DOHH2 (cell line): ENCODE results near the gene PAPSS2.

ENCODE experiments used
- EZH2phosphoT487 ChIP-seq: fragments of 200-600 bp; sonication (generic); IDR thresholded peaks from 2 replicates; pipeline ENCODE4 v1.6.1; 2017; ENCODE audit warnings: borderline replicate concordance, mild to moderate bottlenecking, antibody characterized with exemption, low read length, moderate library complexity, mixed read lengths
- TF ChIP-seq, protein P1 (sequence below): fragments of 200-600 bp; sonication (generic); IDR thresholded peaks from one replicate; pipeline ENCODE4 v1.5.1; 2014; ENCODE audit warnings: antibody characterized with exemption, mild to moderate bottlenecking, low read depth, low read length; ENCODE audit not compliant: poor library complexity, severe bottlenecking

DNA sequence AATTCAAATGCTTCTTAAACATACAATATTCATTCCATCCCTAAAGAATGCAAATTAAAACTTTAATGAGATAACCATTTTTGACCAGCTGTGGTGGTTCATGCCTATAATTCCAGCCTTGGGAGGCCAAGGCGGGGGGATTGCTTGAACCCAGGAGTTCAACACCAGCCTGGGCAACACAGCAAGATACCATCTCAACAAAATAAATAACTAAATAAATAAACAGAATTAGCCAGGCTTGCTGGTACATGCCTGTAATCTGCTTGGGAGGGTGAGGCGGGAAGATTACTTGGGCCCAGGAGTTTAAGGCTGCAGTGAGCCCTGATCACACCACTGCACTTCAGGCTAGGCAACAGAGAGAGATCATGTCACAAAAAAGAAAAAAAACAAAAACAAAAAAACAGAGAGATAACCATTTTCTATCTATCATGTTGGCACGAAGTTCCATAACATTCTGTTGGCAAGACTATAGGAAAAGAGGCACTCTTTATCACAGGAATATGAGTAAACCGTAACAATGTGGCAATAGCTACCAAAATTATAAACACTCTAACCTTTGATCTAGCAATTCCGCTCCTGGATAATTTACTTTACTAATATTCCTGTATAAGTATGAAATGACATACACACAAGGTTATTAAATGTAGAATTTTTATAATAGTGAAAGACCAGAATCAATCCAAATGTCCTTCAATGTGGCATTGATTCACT, 106.1 kb downstream of the PAPSS2 start:
- TF ChIP-seq, protein P1, sequence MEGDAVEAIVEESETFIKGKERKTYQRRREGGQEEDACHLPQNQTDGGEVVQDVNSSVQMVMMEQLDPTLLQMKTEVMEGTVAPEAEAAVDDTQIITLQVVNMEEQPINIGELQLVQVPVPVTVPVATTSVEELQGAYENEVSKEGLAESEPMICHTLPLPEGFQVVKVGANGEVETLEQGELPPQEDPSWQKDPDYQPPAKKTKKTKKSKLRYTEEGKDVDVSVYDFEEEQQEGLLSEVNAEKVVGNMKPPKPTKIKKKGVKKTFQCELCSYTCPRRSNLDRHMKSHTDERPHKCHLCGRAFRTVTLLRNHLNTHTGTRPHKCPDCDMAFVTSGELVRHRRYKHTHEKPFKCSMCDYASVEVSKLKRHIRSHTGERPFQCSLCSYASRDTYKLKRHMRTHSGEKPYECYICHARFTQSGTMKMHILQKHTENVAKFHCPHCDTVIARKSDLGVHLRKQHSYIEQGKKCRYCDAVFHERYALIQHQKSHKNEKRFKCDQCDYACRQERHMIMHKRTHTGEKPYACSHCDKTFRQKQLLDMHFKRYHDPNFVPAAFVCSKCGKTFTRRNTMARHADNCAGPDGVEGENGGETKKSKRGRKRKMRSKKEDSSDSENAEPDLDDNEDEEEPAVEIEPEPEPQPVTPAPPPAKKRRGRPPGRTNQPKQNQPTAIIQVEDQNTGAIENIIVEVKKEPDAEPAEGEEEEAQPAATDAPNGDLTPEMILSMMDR = no peak
- no peak for TF ChIP-seq EZH2phosphoT487
